K562 (cell line): ENCODE measurements around the gene ADSS2. TPM values are rescaled to one million over a fixed set of nuclear protein-coding genes. Genes with fewer than 3 reads are reported as not detected.

Experiments used
- FOXK2 ChIP-seq, 2 experiments: fragments of 450-650 bp; IDR thresholded peaks in 1 of 2; conservative IDR thresholded peaks in 1 of 2; 2 replicates each; pipeline ENCODE4 v1.6.1; 2016; ENCODE audit warnings: low read depth in 2 of 2, mild to moderate bottlenecking in 1 of 2
- GMEB1 ChIP-seq: fragments of 250-450 bp; sonication (Bioruptor Pico); IDR thresholded peaks from 2 replicates; pipeline ENCODE4 v1.4.0; 2020; ENCODE audit warnings: mild to moderate bottlenecking
- ZBTB12 ChIP-seq: fragments of 250-450 bp; sonication (Bioruptor Pico); IDR thresholded peaks from 2 replicates; pipeline ENCODE4 v1.4.0; 2020
- ZFPM2 ChIP-seq: fragments of 250-450 bp; sonication (Bioruptor Pico); IDR thresholded peaks from 2 replicates; pipeline ENCODE4 v1.5.1; 2022; ENCODE audit warnings: mild to moderate bottlenecking
- ZNF224 ChIP-seq: sonication (generic); formaldehyde crosslinking; IDR thresholded peaks from 2 replicates; pipeline ENCODE4 v1.8.0; 2022; ENCODE audit warnings: mild to moderate bottlenecking, missing genetic modification reagents
- polyA plus RNA-seq, 8 experiments: library from polyadenylated mRNA; depleted of rRNA in 4 of 8; stranded (reverse) in 5 of 8; unstranded in 3 of 8; fragments of >200 nt; fragmentation: Nextera tagmentation in 2 of 8; fragmentation: Illumina TruSeq in 1 of 8; extraction: Ambion mirVana in 2 of 8; extraction: Trizol in 1 of 8; gene quantifications; 2 replicates each; pipeline versions ENCODE4 v1.2.1 to v1.2.3, GENCODE V29; 2011 to 2014; ENCODE audit warnings: inconsistent platforms in 1 of 8, missing spikeins in 1 of 8
- total RNA-seq, 7 experiments: library from RNA; depleted of rRNA in 6 of 7; stranded (reverse); fragments of >200 nt in 6 of 7; fragmentation: Illumina TruSeq in 2 of 7; extraction: Trizol in 2 of 7; gene quantifications; 2 replicates each; pipeline versions ENCODE4 v1.2.1 to v1.2.3, GENCODE V29; 2011 to 2021; ENCODE audit warnings: low replicate concordance in 1 of 7
- TF ChIP-seq, protein P1 (sequence below), 2 experiments: fragments of 450-650 bp; conservative IDR thresholded peaks; 2 replicates each; pipeline ENCODE4 v1.6.1; 2017; ENCODE audit warnings: mild to moderate bottlenecking in 2 of 2, moderate library complexity in 2 of 2
- TF ChIP-seq, protein P2 (sequence below): fragments of 200-800 bp; sonication (Bioruptor generic); IDR thresholded peaks from 2 replicates; pipeline ENCODE4 v1.6.1; 2017; ENCODE audit warnings: missing genetic modification characterization, missing compliant biosample characterization
- TF ChIP-seq, protein P3 (sequence below): fragments of 200-800 bp; sonication (Bioruptor generic); IDR thresholded peaks from 2 replicates; pipeline ENCODE4 v1.6.1; 2017; ENCODE audit warnings: missing genetic modification characterization, missing compliant biosample characterization
- TF ChIP-seq, protein P4 (sequence below), 2 experiments: fragments of 250-450 bp in 1 of 2; fragments of 450-650 bp in 1 of 2; sonication (Bioruptor Pico) in 1 of 2; IDR thresholded peaks; 2 replicates each; pipeline versions ENCODE4 v1.6.1 to v1.8.0; 2016 to 2021; ENCODE audit warnings: mild to moderate bottlenecking in 2 of 2, moderate library complexity in 2 of 2, missing compliant biosample characterization in 1 of 2, missing genetic modification characterization in 1 of 2

ADSS2 gene
- total and polyA plus RNA-seq, 9 of the 15 experiments (the other 6 are each of a cell fraction or from before 2014, with no cell fraction given), result 8.8 to 63.8 (median 59.4) TPM

GRCh38 chr1:244369256-244370057 is 82.3 kb downstream of the ADSS2 start (continued):
- TF ChIP-seq, protein P1, sequence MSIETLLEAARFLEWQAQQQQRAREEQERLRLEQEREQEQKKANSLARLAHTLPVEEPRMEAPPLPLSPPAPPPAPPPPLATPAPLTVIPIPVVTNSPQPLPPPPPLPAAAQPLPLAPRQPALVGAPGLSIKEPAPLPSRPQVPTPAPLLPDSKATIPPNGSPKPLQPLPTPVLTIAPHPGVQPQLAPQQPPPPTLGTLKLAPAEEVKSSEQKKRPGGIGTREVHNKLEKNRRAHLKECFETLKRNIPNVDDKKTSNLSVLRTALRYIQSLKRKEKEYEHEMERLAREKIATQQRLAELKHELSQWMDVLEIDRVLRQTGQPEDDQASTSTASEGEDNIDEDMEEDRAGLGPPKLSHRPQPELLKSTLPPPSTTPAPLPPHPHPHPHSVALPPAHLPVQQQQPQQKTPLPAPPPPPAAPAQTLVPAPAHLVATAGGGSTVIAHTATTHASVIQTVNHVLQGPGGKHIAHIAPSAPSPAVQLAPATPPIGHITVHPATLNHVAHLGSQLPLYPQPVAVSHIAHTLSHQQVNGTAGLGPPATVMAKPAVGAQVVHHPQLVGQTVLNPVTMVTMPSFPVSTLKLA (conservative IDR thresholded peaks at IDR 0.05), result peak; percentile 45 to 61; a peak in 2 of 4 replicates
- no peak for TF ChIP-seq ZFPM2 (CRISPR knock-in tag)
- no peak for TF ChIP-seq ZNF224 (CRISPR knock-in tag)
- TF ChIP-seq, protein P2, sequence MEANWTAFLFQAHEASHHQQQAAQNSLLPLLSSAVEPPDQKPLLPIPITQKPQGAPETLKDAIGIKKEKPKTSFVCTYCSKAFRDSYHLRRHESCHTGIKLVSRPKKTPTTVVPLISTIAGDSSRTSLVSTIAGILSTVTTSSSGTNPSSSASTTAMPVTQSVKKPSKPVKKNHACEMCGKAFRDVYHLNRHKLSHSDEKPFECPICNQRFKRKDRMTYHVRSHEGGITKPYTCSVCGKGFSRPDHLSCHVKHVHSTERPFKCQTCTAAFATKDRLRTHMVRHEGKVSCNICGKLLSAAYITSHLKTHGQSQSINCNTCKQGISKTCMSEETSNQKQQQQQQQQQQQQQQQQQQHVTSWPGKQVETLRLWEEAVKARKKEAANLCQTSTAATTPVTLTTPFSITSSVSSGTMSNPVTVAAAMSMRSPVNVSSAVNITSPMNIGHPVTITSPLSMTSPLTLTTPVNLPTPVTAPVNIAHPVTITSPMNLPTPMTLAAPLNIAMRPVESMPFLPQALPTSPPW, result 0 out of 2 replicates have a peak, but pooled peaks have one; percentile 15
- TF ChIP-seq, protein P3, sequence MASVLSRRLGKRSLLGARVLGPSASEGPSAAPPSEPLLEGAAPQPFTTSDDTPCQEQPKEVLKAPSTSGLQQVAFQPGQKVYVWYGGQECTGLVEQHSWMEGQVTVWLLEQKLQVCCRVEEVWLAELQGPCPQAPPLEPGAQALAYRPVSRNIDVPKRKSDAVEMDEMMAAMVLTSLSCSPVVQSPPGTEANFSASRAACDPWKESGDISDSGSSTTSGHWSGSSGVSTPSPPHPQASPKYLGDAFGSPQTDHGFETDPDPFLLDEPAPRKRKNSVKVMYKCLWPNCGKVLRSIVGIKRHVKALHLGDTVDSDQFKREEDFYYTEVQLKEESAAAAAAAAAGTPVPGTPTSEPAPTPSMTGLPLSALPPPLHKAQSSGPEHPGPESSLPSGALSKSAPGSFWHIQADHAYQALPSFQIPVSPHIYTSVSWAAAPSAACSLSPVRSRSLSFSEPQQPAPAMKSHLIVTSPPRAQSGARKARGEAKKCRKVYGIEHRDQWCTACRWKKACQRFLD, result 0 out of 2 replicates have a peak, but pooled peaks have one; percentile 18
- TF ChIP-seq GMEB1 (CRISPR knock-in tag), result no peak
- TF ChIP-seq, protein P4, sequence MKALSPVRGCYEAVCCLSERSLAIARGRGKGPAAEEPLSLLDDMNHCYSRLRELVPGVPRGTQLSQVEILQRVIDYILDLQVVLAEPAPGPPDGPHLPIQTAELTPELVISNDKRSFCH (CRISPR knock-in tag; IDR thresholded peaks at IDR 0.05), result no peak
- TF ChIP-seq, protein P4 (tag; IDR thresholded peaks at IDR 0.05), result 0 out of 2 replicates have a peak, but pooled peaks have one; percentile 11
- peak in 1 of 2 experiments; percentile 39; a peak in 1 of 4 replicates for TF ChIP-seq FOXK2 (conservative IDR thresholded peaks at IDR 0.05 in 1 of 2, IDR thresholded peaks at IDR 0.05 in 1 of 2; ENCODE audit: low read depth in 2 of 2)
- no peak for TF ChIP-seq ZBTB12
